Left lung (tissue), 10 donors: Measurements from ENCODE around the gene DYRK4. TPM values are rescaled to one million over a fixed set of nuclear protein-coding genes. Genes with fewer than 3 reads are reported as not detected.

Experiments
- ATAC-seq: fragments of 200-7000 bp; cut with Tn5 transposase; one replicate; pipeline ENCODE4 v1.9.1; 2020; ENCODE audit warnings: moderate library complexity
- DNase-seq, 4 donors: peaks; one replicate each; pipeline ENCODE4 v3.0.0-alpha.2; 2013 to 2020
- H3K27ac ChIP-seq, 2 donors: fragments of 200-600 bp; sonication (generic) in 1 of 2; one replicate each; pipeline versions ENCODE4 v1.5.0 to v1.8.0; 2020 to 2021
- H3K27me3 ChIP-seq, 2 donors: fragments of 200-600 bp; sonication (generic) in 1 of 2; one replicate each; pipeline versions ENCODE4 v1.5.0 to v1.8.0; 2020 to 2021
- H3K36me3 ChIP-seq, 2 donors: fragments of 200-600 bp; sonication (generic) in 1 of 2; one replicate each; pipeline versions ENCODE4 v1.5.0 to v1.8.0; 2020 to 2021
- H3K4me1 ChIP-seq, 2 donors: fragments of 200-600 bp; one replicate each; pipeline ENCODE4 v1.8.0; 2021
- H3K4me3 ChIP-seq, 2 donors: fragments of 200-600 bp; sonication (generic) in 1 of 2; one replicate each; pipeline versions ENCODE4 v1.5.0 to v1.8.0; 2020 to 2021; ENCODE audit warnings: mild to moderate bottlenecking in 1 of 2
- H3K9me3 ChIP-seq, 2 donors: fragments of 200-600 bp; sonication (generic) in 1 of 2; one replicate each; pipeline versions ENCODE4 v1.5.0 to v1.8.0; 2020 to 2021
- intact Hi-C, 2 donors: fragments of 100-400 bp; cut with DNase I; formaldehyde crosslinking; loops; one replicate each; pipeline versions ENCODE4 v1.11.2 to v1.14.2; 2022
- polyA plus RNA-seq, 6 donors: library from polyadenylated mRNA; unstranded; fragments of 120-200 nt; gene quantifications; one replicate each; pipeline ENCODE4 v1.2.1, GENCODE V29; 2013; ENCODE audit not compliant: insufficient read length in 6 of 6
- total RNA-seq, 2 donors: library from RNA; stranded (reverse); fragmentation: NEBNext Ultra II Directional; extraction: Animal tissue kit (Norgen Biotek cat#: 25700); gene quantifications; one replicate each; pipeline ENCODE4 v1.2.1, GENCODE V29; 2021
- TF ChIP-seq, protein P1 (sequence below), 2 donors: fragments of 200-600 bp; sonication (generic) in 1 of 2; IDR thresholded peaks; one replicate each; pipeline versions ENCODE4 v1.5.0 to v1.8.0; 2021; ENCODE audit warnings: antibody characterized with exemption in 2 of 2
- donor health status: DM: no; HTN: yes; CAD: no.
- donor health status: DM: no; HTN: no; CAD: no.

Gene DYRK4
- total and polyA plus RNA-seq, 8 donors, result 35.0 to 65.4 (median 56.6) TPM

- H3K36me3 ChIP-seq, result no peaks in the 10 kb centered on the region
- TF ChIP-seq, protein P1, sequence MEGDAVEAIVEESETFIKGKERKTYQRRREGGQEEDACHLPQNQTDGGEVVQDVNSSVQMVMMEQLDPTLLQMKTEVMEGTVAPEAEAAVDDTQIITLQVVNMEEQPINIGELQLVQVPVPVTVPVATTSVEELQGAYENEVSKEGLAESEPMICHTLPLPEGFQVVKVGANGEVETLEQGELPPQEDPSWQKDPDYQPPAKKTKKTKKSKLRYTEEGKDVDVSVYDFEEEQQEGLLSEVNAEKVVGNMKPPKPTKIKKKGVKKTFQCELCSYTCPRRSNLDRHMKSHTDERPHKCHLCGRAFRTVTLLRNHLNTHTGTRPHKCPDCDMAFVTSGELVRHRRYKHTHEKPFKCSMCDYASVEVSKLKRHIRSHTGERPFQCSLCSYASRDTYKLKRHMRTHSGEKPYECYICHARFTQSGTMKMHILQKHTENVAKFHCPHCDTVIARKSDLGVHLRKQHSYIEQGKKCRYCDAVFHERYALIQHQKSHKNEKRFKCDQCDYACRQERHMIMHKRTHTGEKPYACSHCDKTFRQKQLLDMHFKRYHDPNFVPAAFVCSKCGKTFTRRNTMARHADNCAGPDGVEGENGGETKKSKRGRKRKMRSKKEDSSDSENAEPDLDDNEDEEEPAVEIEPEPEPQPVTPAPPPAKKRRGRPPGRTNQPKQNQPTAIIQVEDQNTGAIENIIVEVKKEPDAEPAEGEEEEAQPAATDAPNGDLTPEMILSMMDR (IDR thresholded peaks at IDR 0.05), result no peak
- H3K4me1 ChIP-seq, result no peaks in the 10 kb centered on the region
- H3K4me3 ChIP-seq, result no peak overlapping the region
- intact Hi-C loops, result no loop called here
- H3K27me3 ChIP-seq, result no peaks in the 10 kb centered on the region
- H3K27ac ChIP-seq, result no peak overlapping the region
- H3K9me3 ChIP-seq, result no peaks in the 10 kb centered on the region
- no peak for ATAC-seq
- DNase-seq, result no peak
These were observed 33.9 kb downstream of the DYRK4 start for GRCh38 chr12:4595881-4596280.

DNA sequence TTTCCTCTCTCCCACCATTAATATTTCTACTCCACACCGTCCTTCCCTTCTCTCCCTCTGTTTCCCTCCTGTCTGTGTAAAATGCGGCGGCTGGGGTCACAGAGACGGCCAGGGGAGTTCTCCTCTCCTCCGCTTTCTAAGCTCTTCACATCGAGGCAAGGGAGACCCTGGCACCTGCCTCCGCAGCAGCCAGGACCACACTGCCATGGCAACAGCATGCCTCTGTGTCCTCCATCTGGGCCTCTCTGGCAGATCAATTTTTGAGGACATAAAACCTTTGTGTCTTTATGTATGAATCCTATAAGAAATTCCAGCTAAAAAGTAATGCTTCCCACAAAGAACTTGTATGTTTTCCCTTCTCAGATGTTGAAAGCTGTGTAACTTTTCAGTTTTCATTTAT lies 41.4 kb downstream of the DYRK4 start:
- Histone ChIP-seq H3K36me3 (no peaks in the 10 kb centered on the region), H3K9me3 (no peaks in the 10 kb centered on the region), H3K27me3 (no peaks in the 10 kb centered on the region), H3K4me3 (no peak overlapping the region), H3K4me1 (peaks cover 11 to 13% of the 10 kb centered on the region in 2 donors), H3K27ac (no peak overlapping the region)
- TF ChIP-seq, protein P1 (IDR thresholded peaks at IDR 0.05), result no peak
- DNase-seq (no peak), ATAC-seq (no peak)
- intact Hi-C loops, result no loop called here

DNA sequence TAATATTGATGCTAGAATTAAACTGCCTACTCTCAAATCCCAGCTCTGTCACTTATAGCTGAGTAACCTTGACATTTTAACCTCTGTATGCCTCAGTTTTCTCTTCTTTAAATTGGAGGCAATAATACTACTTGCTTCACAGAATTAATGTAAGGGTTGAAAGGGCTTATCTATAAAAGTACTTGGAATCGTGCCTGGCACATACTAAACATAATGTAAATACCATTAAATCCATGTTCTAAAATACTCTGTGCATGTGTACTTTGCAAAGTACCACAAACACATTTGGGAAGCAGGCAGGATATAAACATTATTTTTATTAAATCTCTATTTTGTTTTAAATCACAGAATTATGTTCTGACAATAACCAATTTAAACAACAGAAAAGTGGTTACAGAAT lies 41.9 kb downstream of the DYRK4 start:
- Histone ChIP-seq H3K27ac (no peak overlapping the region), H3K9me3 (no peaks in the 10 kb centered on the region), H3K27me3 (no peaks in the 10 kb centered on the region), H3K4me1 (peaks cover 11 to 13% of the 10 kb centered on the region in 2 donors), H3K36me3 (no peaks in the 10 kb centered on the region), H3K4me3 (no peak overlapping the region)
- TF ChIP-seq, protein P1 (IDR thresholded peaks at IDR 0.05), result no peak
- ATAC-seq, result no peak
- intact Hi-C loops, result no loop called here
- DNase-seq, result no peak

DNA sequence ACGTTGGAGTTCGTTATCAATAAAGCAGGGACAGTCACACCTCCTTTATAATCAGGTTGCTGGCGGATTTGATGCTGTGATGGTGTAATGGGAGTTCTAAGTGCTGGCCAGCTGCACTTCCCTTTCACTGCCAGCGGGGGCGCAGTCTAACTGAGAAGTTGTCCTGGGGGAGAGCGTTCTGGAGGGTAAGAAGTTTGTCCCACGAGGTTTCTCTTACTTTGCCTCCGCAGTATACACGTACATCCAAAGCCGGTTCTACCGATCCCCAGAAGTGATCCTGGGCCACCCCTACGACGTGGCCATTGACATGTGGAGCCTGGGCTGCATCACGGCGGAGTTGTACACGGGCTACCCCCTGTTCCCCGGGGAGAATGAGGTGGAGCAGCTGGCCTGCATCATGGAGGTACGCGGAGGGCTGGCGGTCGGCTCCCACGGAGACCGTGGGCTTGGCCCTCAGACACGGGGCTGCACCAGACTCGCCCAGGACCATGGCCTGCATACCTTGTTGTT lies 42.7 kb downstream of the DYRK4 start:
- H3K27ac ChIP-seq, result peak overlapping the region in 1 of 2 donors; percentile 50
- H3K4me3 ChIP-seq, result peak overlapping the region; percentile 62 to 85
- peak; percentile 77 to 92 (median 86) for DNase-seq
- TF ChIP-seq, protein P1 (IDR thresholded peaks at IDR 0.05), result peak; percentile 96 to 100
- H3K9me3 ChIP-seq, result no peaks in the 10 kb centered on the region
- no peaks in the 10 kb centered on the region for H3K36me3 ChIP-seq
- intact Hi-C loops, result no loop called here
- peaks cover 11 to 13% of the 10 kb centered on the region in 2 donors for H3K4me1 ChIP-seq
- H3K27me3 ChIP-seq, result no peaks in the 10 kb centered on the region
- peak; percentile 100 for ATAC-seq

- H3K4me1 ChIP-seq, result peaks cover 11 to 13% of the 10 kb centered on the region in 2 donors
- H3K36me3 ChIP-seq, result peaks cover 0 to 21% of the 10 kb centered on the region in 2 donors
- TF ChIP-seq, protein P1 (IDR thresholded peaks at IDR 0.05), result no peak
- H3K9me3 ChIP-seq, result no peaks in the 10 kb centered on the region
- no peak overlapping the region for H3K27ac ChIP-seq
- H3K4me3 ChIP-seq, result no peak overlapping the region
- no peaks in the 10 kb centered on the region for H3K27me3 ChIP-seq
- ATAC-seq (no peak), DNase-seq (no peak)
- intact Hi-C loops, result no loop called here
These were observed 45.0 kb downstream of the DYRK4 start for GRCh38 chr12:4607056-4607455.
